IMR-90 (cell line): ENCODE measurements around the gene TUBGCP3. TPM values are rescaled to one million over a fixed set of nuclear protein-coding genes. Genes with fewer than 3 reads are reported as not detected.

ENCODE experiments used
- ATAC-seq: fragments of 200-7000 bp; cut with Tn5 transposase; 2 replicates; pipeline ENCODE4 v1.9.1; 2020; ENCODE audit warnings: low read depth, mild to moderate bottlenecking, moderate library complexity
- BruUV-seq: library from RNA; stranded (reverse); fragments of 400-500 nt; replicated peaks from 2 replicates; lab custom pipeline; 2021; lab: Mats Ljungman, UMichigan
- CTCF ChIA-PET: fragments of 300-600 bp; formaldehyde crosslinking; extraction: SDS; loops from one replicate; lab custom pipeline; 2021; ENCODE audit warnings: antibody characterized with exemption; lab: Yijun Ruan, JAX
- POLR2A ChIA-PET: fragments of 300-600 bp; sonication (Branson Sonifier 250); formaldehyde crosslinking; loops from one replicate; lab custom pipeline; 2022; ENCODE audit warnings: antibody characterized with exemption; ENCODE audit not compliant: unreplicated experiment; lab: Charles Lee
- DNase-seq: peaks from one replicate; pipeline ENCODE4 v3.0.0; 2013
- H2AFZ ChIP-seq: replicated peaks from 2 replicates; pipeline ENCODE3; 2013; ENCODE audit warnings: low read length, mild to moderate bottlenecking; ENCODE audit not compliant: poor library complexity
- H2AK5ac ChIP-seq: 2 replicates; pipeline ENCODE4 v1.6.1; 2013; ENCODE audit warnings: low read depth, low read length, inconsistent platforms
- H2AK9ac ChIP-seq: replicated peaks from 2 replicates; pipeline ENCODE3; 2013; ENCODE audit warnings: mild to moderate bottlenecking, low read depth, low read length, moderate library complexity; ENCODE audit not compliant: poor library complexity
- H2BK120ac ChIP-seq: 2 replicates; pipeline ENCODE4 v1.6.1; 2013; ENCODE audit warnings: low read depth, low read length, inconsistent platforms
- H2BK15ac ChIP-seq: 3 replicates; pipeline ENCODE4 v1.6.1; 2013; ENCODE audit warnings: low read depth, low read length, inconsistent platforms
- H2BK20ac ChIP-seq: 2 replicates; pipeline ENCODE4 v1.6.1; 2013; ENCODE audit warnings: low read depth, mild to moderate bottlenecking, inconsistent platforms, low read length, moderate library complexity
- H2BK5ac ChIP-seq: 2 replicates; pipeline ENCODE4 v1.6.1; 2013; ENCODE audit warnings: mild to moderate bottlenecking, low read depth, low read length, inconsistent platforms; ENCODE audit not compliant: poor library complexity, severe bottlenecking
- H3K14ac ChIP-seq: replicated peaks from 2 replicates; pipeline ENCODE4 v1.6.1; 2013; ENCODE audit warnings: low read depth, low read length, inconsistent platforms
- H3K18ac ChIP-seq: 2 replicates; pipeline ENCODE4 v1.6.1; 2013; ENCODE audit warnings: low read depth, low read length, control low read depth
- H3K23ac ChIP-seq: 2 replicates; pipeline ENCODE4 v1.6.1; 2013; ENCODE audit warnings: low read depth, low read length, inconsistent platforms
- H3K27ac ChIP-seq: 2 replicates; pipeline ENCODE4 v1.5.1; 2013; ENCODE audit warnings: mild to moderate bottlenecking, control low read depth, low read length; ENCODE audit not compliant: insufficient read depth
- H3K27me3 ChIP-seq: 2 replicates; pipeline ENCODE4 v1.6.1; 2013; ENCODE audit warnings: low read length; ENCODE audit not compliant: control insufficient read depth, insufficient read depth
- H3K36me3 ChIP-seq: 2 replicates; pipeline ENCODE4 v1.6.1; 2013; ENCODE audit warnings: low read length, mixed read lengths; ENCODE audit not compliant: control insufficient read depth, insufficient read depth
- H3K4ac ChIP-seq: 2 replicates; pipeline ENCODE4 v1.6.1; 2013; ENCODE audit warnings: low read depth, low read length, inconsistent platforms
- H3K4me1 ChIP-seq: 2 replicates; pipeline ENCODE4 v1.6.1; 2013; ENCODE audit warnings: low read length, mixed read lengths; ENCODE audit not compliant: control insufficient read depth, insufficient read depth
- H3K4me2 ChIP-seq: 2 replicates; pipeline ENCODE4 v1.6.1; 2013; ENCODE audit warnings: low read depth, mild to moderate bottlenecking, control low read depth, low read length, moderate library complexity
- H3K4me3 ChIP-seq: 2 replicates; pipeline ENCODE4 v1.5.1; 2013; ENCODE audit warnings: low read depth, mild to moderate bottlenecking, control low read depth, low read length, moderate library complexity; ENCODE audit not compliant: insufficient read depth
- H3K56ac ChIP-seq: 2 replicates; pipeline ENCODE4 v1.6.1; 2013; ENCODE audit warnings: low read length, inconsistent platforms; ENCODE audit not compliant: insufficient read depth; ENCODE audit errors: extremely low read depth
- H3K79me1 ChIP-seq, 2 experiments: 2 replicates each; pipeline ENCODE4 v1.6.1; 2013; ENCODE audit warnings: low read length in 2 of 2, inconsistent platforms in 1 of 2, low read depth in 1 of 2
- H3K9ac ChIP-seq: 2 replicates; pipeline ENCODE4 v1.6.1; 2013; ENCODE audit warnings: low read depth, low read length, control low read depth
- H3K9me1 ChIP-seq: 2 replicates; pipeline ENCODE4 v1.6.1; 2013; ENCODE audit warnings: low read length, inconsistent platforms; ENCODE audit not compliant: insufficient read depth
- H3K9me3 ChIP-seq: 2 replicates; pipeline ENCODE4 v1.6.1; 2013; ENCODE audit warnings: low read length; ENCODE audit not compliant: control insufficient read depth, insufficient read depth
- H4K20me1 ChIP-seq: 2 replicates; pipeline ENCODE4 v1.6.1; 2013; ENCODE audit warnings: low read length, inconsistent platforms; ENCODE audit not compliant: insufficient read depth
- H4K5ac ChIP-seq: 2 replicates; pipeline ENCODE4 v1.6.1; 2013; ENCODE audit warnings: mild to moderate bottlenecking, low read depth, low read length, control low read depth
- H4K8ac ChIP-seq, 2 experiments: 2 replicates each; pipeline ENCODE4 v1.6.1; 2013; ENCODE audit warnings: low read depth in 2 of 2, low read length in 2 of 2, control low read depth in 1 of 2, inconsistent platforms in 1 of 2
- H4K91ac ChIP-seq: 2 replicates; pipeline ENCODE4 v1.6.1; 2013; ENCODE audit warnings: low read depth, low read length, inconsistent platforms; ENCODE audit not compliant: insufficient read depth
- BHLHE40 ChIP-seq: fragments of 150-350 bp; IDR thresholded peaks from 2 replicates; pipeline ENCODE4 v1.6.1; 2016; ENCODE audit warnings: mild to moderate bottlenecking, low read depth, low read length
- CHD1 ChIP-seq: IDR thresholded peaks from 2 replicates; pipeline ENCODE4 v1.6.1; 2012; ENCODE audit warnings: low read depth, low read length, improper control_type of control experiment
- FOS ChIP-seq: fragments of 150-350 bp; IDR thresholded peaks from 2 replicates; pipeline ENCODE4 v1.6.1; 2016; ENCODE audit warnings: low read depth, low read length
- MAFK ChIP-seq: IDR thresholded peaks from 2 replicates; pipeline ENCODE4 v1.6.1; 2012; ENCODE audit warnings: low read depth, low read length, improper control_type of control experiment
- MAZ ChIP-seq: IDR thresholded peaks from 2 replicates; pipeline ENCODE4 v1.6.1; 2012; ENCODE audit warnings: low read depth, mild to moderate bottlenecking, low read length, improper control_type of control experiment, moderate library complexity, borderline replicate concordance
- MXI1 ChIP-seq: IDR thresholded peaks from 2 replicates; pipeline ENCODE4 v1.6.1; 2012; ENCODE audit warnings: low read depth, mild to moderate bottlenecking, low read length, moderate library complexity, borderline replicate concordance
- NFE2L2 ChIP-seq: fragments of 150-350 bp; IDR thresholded peaks from 2 replicates; pipeline ENCODE4 v1.6.1; 2016; ENCODE audit warnings: low read depth, mild to moderate bottlenecking, low read length
- POLR2A ChIP-seq: IDR thresholded peaks from 2 replicates; pipeline ENCODE4 v1.6.1; 2012; ENCODE audit warnings: mild to moderate bottlenecking, low read depth, low read length
- RFX5 ChIP-seq: IDR thresholded peaks from 2 replicates; pipeline ENCODE4 v1.8.0; 2012; ENCODE audit warnings: low read depth, mild to moderate bottlenecking, low read length, moderate library complexity
- SMC3 ChIP-seq: fragments of 150-350 bp; IDR thresholded peaks from 2 replicates; pipeline ENCODE4 v1.6.1; 2016; ENCODE audit warnings: low read depth, mild to moderate bottlenecking, antibody characterized with exemption, low read length, moderate library complexity
- WGBS, 2 experiments: methylation state at CpG; one replicate each; pipeline versions ENCODE4 v1.1.5 to v1.1.7; 2013; ENCODE audit warnings: missing lambda C conversion rate in 2 of 2; ENCODE audit not compliant: insufficient read length in 1 of 2; ENCODE audit errors: extremely low coverage in 2 of 2; 5-methylcytosine and 5-hydroxymethylcytosine counted together
- dilution Hi-C: fragments of 300-500 bp; cut with HindIII; formaldehyde crosslinking; loops from one replicate; pipeline ENCODE4 v1.14.3; 2018; ENCODE audit warnings: low sequenced_read_pairs; ENCODE audit not compliant: unreplicated experiment
- in situ Hi-C: fragments of 300-500 bp; cut with MboI; formaldehyde crosslinking; loops from 3 replicates; pipeline ENCODE4 v1.14.3; 2019; ENCODE audit warnings: low sequenced_read_pairs, inconsistent platforms, mixed read lengths
- intact Hi-C: fragments of 100-400 bp; cut with micrococcal nuclease; formaldehyde crosslinking; loops from 2 replicates; pipeline ENCODE4 v1.10.0; 2022
- polyA plus RNA-seq, 3 experiments: library from polyadenylated mRNA; depleted of rRNA; stranded (reverse); fragments of >200 nt; gene quantifications; 2 replicates each; pipeline ENCODE4 v1.2.3, GENCODE V29; 2012; ENCODE audit warnings: low replicate concordance in 1 of 3
- total RNA-seq: library from RNA; depleted of rRNA; stranded (reverse); fragments of >200 nt; gene quantifications from 2 replicates; pipeline ENCODE4 v1.2.3, GENCODE V29; 2012
- TF ChIP-seq, protein P1 (sequence below): fragments of 150-350 bp; IDR thresholded peaks from 2 replicates; pipeline ENCODE4 v1.6.1; 2016; ENCODE audit warnings: low read depth, mild to moderate bottlenecking, low read length, moderate library complexity, borderline replicate concordance
- TF ChIP-seq, protein P2 (sequence below): conservative IDR thresholded peaks from 2 replicates; pipeline ENCODE4 v1.5.1; 2012; ENCODE audit warnings: mild to moderate bottlenecking, low read depth, low read length, improper control_type of control experiment
- TF ChIP-seq, protein P3 (sequence below): fragments of 150-350 bp; IDR thresholded peaks from 2 replicates; pipeline ENCODE4 v1.6.1; 2017; ENCODE audit warnings: mild to moderate bottlenecking, antibody characterized with exemption, low read length, low read depth

TUBGCP3 gene
- total and polyA plus RNA-seq, 2 of the 4 experiments (the other 2 are of a cell fraction) = 16.0 to 17.8 TPM

DNA sequence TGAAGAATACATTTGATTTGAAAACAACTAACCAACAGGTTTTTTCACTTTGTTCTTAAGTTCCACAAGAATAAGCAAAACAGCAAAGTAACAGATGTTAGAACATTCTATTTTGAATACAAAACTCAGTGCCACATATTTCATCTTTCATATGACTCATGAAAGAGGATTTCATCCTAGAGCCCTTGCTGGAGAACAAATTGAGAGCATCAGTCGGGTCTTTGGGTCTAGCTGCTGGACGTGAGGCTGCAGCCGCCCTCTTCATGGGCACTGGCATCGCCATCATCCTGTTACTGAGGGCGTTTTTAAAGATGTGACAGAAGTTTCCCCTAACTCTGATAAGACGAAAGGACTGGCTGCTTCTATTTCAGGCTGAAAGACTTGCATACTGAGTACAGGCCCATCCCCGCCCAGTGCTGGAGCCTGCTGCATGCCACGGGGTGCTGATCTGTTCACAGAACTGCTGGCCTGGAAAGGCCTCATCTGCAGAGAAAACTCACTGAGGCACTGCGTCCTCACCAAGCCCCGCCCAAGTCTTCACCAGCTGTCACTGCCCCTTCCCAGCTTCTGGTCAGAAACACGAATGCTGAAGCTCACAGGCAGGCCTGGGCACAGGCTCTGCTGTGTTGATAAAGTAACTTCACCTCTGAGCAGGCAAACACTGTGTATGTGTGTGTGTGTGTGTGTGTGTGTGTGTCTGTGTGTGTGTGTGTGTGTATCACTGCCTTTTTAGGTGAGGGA is 101.4 kb downstream of the TUBGCP3 start:
- Histone ChIP-seq H4K20me1 (no peaks in the 10 kb centered on the region), H3K4me3 (no peak overlapping the region), H2AFZ (no peak overlapping the region), H3K23ac (no peak overlapping the region), H4K8ac (no peak overlapping the region), H3K79me1 (no peaks in the 10 kb centered on the region), H2BK5ac (no peak overlapping the region), H2BK20ac (no peak overlapping the region), H2AK9ac (no peak overlapping the region), H2BK120ac (no peak overlapping the region), H3K9me3 (no peaks in the 10 kb centered on the region), H2BK15ac (no peak overlapping the region), H3K27ac (no peak overlapping the region), H3K9me1 (no peaks in the 10 kb centered on the region; the same call in 1 of the 2 replicates), H4K5ac (no peak overlapping the region), H3K4me1 (0 out of 2 replicates have a peak, but pooled peaks cover 2% of the 10 kb centered on the region), H3K4me2 (no peak overlapping the region), H3K18ac (no peak overlapping the region), H3K14ac (no peak overlapping the region), H3K9ac (no peak overlapping the region), H3K4ac (no peak overlapping the region), H3K36me3 (peaks cover 3% of the 10 kb centered on the region; the same call in 1 of the 2 replicates), H2AK5ac (no peak overlapping the region), H3K27me3 (no peaks in the 10 kb centered on the region), H3K56ac (no peak overlapping the region), H4K91ac (no peak overlapping the region)
- ChIA-PET CTCF (no interaction called here), POLR2A (no interaction called here)
- WGBS, 2 experiments = 81% methylated on average over 7 of the region's 11 CpGs; no CpG with 5 or more reads in 1 of the 2 experiments
- in situ Hi-C loops (no loop called here), intact Hi-C loops (no loop called here), dilution Hi-C loops (no loop called here)
- ATAC-seq (peak; percentile 56), DNase-seq (peak; percentile 35)
- no peak for TF ChIP-seq RFX5
- no peak for TF ChIP-seq POLR2A
- no peak for TF ChIP-seq CHD1
- TF ChIP-seq, protein P1, sequence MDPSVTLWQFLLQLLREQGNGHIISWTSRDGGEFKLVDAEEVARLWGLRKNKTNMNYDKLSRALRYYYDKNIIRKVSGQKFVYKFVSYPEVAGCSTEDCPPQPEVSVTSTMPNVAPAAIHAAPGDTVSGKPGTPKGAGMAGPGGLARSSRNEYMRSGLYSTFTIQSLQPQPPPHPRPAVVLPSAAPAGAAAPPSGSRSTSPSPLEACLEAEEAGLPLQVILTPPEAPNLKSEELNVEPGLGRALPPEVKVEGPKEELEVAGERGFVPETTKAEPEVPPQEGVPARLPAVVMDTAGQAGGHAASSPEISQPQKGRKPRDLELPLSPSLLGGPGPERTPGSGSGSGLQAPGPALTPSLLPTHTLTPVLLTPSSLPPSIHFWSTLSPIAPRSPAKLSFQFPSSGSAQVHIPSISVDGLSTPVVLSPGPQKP = no peak
- no peak for TF ChIP-seq BHLHE40
- TF ChIP-seq NFE2L2 = no peak
- TF ChIP-seq MAFK = no peak
- TF ChIP-seq FOS = no peak
- TF ChIP-seq, protein P2, sequence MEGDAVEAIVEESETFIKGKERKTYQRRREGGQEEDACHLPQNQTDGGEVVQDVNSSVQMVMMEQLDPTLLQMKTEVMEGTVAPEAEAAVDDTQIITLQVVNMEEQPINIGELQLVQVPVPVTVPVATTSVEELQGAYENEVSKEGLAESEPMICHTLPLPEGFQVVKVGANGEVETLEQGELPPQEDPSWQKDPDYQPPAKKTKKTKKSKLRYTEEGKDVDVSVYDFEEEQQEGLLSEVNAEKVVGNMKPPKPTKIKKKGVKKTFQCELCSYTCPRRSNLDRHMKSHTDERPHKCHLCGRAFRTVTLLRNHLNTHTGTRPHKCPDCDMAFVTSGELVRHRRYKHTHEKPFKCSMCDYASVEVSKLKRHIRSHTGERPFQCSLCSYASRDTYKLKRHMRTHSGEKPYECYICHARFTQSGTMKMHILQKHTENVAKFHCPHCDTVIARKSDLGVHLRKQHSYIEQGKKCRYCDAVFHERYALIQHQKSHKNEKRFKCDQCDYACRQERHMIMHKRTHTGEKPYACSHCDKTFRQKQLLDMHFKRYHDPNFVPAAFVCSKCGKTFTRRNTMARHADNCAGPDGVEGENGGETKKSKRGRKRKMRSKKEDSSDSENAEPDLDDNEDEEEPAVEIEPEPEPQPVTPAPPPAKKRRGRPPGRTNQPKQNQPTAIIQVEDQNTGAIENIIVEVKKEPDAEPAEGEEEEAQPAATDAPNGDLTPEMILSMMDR = no peak
- no peak for TF ChIP-seq MXI1
- TF ChIP-seq, protein P3, sequence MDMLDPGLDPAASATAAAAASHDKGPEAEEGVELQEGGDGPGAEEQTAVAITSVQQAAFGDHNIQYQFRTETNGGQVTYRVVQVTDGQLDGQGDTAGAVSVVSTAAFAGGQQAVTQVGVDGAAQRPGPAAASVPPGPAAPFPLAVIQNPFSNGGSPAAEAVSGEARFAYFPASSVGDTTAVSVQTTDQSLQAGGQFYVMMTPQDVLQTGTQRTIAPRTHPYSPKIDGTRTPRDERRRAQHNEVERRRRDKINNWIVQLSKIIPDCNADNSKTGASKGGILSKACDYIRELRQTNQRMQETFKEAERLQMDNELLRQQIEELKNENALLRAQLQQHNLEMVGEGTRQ = no peak
- TF ChIP-seq MAZ = no peak
- TF ChIP-seq SMC3 = no peak
- no TSS peak for BruUV-seq
